Effector CD8-positive, alpha-beta T cell (primary cell): ENCODE data around the gene ARFGEF2.
"Not testable (repeated sequence)": the region's sequence is repeated elsewhere in the genome, so short reads cannot be mapped to it uniquely, and the experiment has no call there.

ENCODE experiments used
- DNase-seq: peaks from one replicate; lab custom pipeline; 2025; lab: John Stamatoyannopoulos, UW
- total RNA-seq, 4 experiments: gene quantifications; one replicate each; lab custom pipeline; 2026; lab: John Stamatoyannopoulos, UW

ARFGEF2 gene
- total RNA-seq: 152 to 217 (median 165) reads per million in 4 experiments

GRCh38 chr20:48921168-48921882 lies at the start of gene ARFGEF2:
TSS of gene ARFGEF2 (plus strand) at chr20:48921711. CDS start at chr20:48921890, 179 bp downstream.
- peak; percentile 87 for DNase-seq

- DNase-seq: no peak
These were observed 46.1 kb upstream of the ARFGEF2 start for GRCh38 chr20:48875233-48875913.

GRCh38 chr20:48875914-48876240 lies 45.6 kb upstream of the ARFGEF2 start:
- DNase-seq: no peak

GRCh38 chr20:48877304-48877703 lies 44.2 kb upstream of the ARFGEF2 start:
- DNase-seq: no peak

GRCh38 chr20:48878534-48879248 lies 42.8 kb upstream of the ARFGEF2 start:
- no peak for DNase-seq

- DNase-seq: no peak
These were observed 41.8 kb upstream of the ARFGEF2 start for GRCh38 chr20:48879612-48880245.

- no peak for DNase-seq
These were observed 41.2 kb upstream of the ARFGEF2 start for GRCh38 chr20:48880331-48880730.

- no peak for DNase-seq
These were observed 40.4 kb upstream of the ARFGEF2 start for GRCh38 chr20:48880981-48881657.

- DNase-seq: no peak
These were observed 36.3 kb upstream of the ARFGEF2 start for GRCh38 chr20:48885237-48885636.

GRCh38 chr20:48886194-48886593 lies 35.3 kb upstream of the ARFGEF2 start:
- no peak for DNase-seq

GRCh38 chr20:48886811-48887210 lies 34.7 kb upstream of the ARFGEF2 start:
- DNase-seq: no peak

GRCh38 chr20:48888517-48888916 lies 33.0 kb upstream of the ARFGEF2 start:
- DNase-seq: not testable (repeated sequence)

GRCh38 chr20:48889140-48889790 lies 32.2 kb upstream of the ARFGEF2 start:
- DNase-seq: no peak

GRCh38 chr20:48891235-48892048 lies 30.1 kb upstream of the ARFGEF2 start:
- no peak for DNase-seq

- no peak for DNase-seq
These were observed 29.5 kb upstream of the ARFGEF2 start for GRCh38 chr20:48892049-48892470.

GRCh38 chr20:48892891-48893290 lies 28.6 kb upstream of the ARFGEF2 start:
- DNase-seq: no peak

- no peak for DNase-seq
These were observed 28.1 kb upstream of the ARFGEF2 start for GRCh38 chr20:48893374-48893773.

- DNase-seq: no peak
These were observed 24.1 kb upstream of the ARFGEF2 start for GRCh38 chr20:48897305-48898010.

- DNase-seq: no peak
These were observed 23.3 kb upstream of the ARFGEF2 start for GRCh38 chr20:48898210-48898609.
